GM18868 (cell line): ENCODE measurements around the gene OXGR1.
"Not testable (repeated sequence)": the region's sequence is repeated elsewhere in the genome, so short reads cannot be mapped to it uniquely, and the experiment has no call there.

Experiments used
- ATAC-seq: cut with Tn5 transposase; IDR thresholded peaks from one replicate; pipeline ENCODE4 v1.9.1; 2021; ENCODE audit warnings: mild to moderate bottlenecking, moderate library complexity; ENCODE audit not compliant: unreplicated experiment

The OXGR1 gene

GRCh38 chr13:97005625-97006262 is 11.5 kb upstream of the OXGR1 start:
- no peak for ATAC-seq

GRCh38 chr13:97004886-97005285 is 10.6 kb upstream of the OXGR1 start:
- ATAC-seq, result no peak

GRCh38 chr13:97004096-97004876 is 10.0 kb upstream of the OXGR1 start:
- no peak for ATAC-seq

DNA sequence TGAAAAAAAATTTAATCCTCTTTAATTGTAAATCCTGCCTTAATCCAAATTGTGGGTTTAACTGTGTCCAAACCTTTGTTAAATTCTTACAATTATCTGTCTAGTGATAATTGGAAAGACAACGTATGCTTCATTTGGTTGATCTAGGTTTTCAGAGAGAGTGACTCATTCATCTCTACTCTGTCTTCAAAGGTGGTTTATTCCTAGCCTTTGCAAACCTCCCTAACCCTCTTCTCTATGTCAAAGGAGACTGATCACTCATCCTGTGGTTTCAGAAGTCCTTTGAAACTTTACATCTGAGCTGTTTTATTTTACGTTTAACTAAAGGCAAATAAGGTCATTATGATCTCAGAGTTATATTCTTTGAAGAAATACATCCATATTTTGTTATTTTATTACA is 8.8 kb upstream of the OXGR1 start:
- ATAC-seq, result peak; percentile 69

GRCh38 chr13:97002581-97002980 is 8.3 kb upstream of the OXGR1 start:
- no peak for ATAC-seq

DNA sequence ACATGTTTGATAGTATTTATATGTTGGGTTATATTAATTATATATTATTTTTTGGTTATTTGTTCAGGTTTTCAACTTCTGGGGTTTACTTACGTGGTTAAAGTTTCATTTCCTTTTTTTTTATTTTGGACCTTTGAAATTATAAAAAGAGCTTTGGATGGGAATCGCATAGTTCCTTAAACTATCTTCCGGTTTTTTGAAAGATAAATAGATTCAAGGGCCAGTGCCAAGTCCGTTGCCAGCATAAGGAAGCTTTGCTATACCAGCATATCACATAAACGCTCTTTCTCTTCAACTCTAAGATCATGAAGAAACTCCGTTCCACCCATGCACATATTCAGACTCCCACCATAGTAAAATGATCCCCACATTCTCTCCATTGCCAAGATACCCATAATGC is 7.4 kb upstream of the OXGR1 start:
- ATAC-seq, result no peak

DNA sequence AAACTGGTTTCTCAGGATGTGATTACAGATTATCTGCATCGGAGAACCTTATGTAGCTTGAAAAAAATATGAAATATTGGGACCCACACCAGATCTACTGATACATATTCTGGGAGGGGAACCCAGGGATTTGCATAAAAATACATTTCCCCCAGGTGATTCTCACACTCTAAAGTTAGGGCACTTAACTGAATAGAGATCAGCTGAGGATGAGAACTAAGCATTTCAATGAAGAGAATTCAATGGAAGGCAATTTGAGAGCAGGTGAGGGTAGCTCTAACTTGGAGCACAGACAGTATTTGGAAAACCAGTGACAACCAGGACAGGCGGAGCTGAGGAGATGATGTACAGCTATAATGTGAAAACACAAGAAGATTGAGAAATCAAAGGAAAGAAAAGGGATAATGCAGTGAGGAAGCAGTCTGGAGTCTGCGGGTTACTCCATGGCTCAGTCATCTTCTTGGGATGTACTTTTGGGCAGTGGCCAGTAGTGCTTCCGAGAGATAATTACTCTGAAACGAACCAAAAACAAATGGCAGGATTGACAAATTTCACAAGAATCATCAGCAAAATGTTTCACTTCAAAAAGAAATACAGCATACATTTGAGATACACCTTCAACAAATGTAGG is 6.1 kb upstream of the OXGR1 start:
- no peak for ATAC-seq

DNA sequence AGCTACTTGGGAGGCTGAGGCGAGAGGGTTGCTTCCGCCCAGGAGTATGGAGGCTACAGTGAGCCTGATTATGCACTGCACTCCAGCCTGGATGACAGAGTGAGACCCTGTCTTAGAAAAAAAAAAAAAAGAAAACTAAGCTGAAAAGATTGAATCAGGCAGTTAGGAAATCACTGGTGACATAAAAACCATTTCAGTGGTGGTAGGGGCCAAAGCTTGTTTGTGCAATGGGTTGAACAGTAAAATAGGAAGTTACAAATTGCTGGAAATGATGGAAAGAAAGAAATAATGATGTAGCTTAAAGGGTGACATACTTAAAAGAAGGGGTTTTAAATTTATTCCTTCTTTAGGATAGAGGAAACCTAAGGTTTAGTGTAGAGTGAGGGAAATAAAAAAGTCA is 4.8 kb upstream of the OXGR1 start:
- no peak for ATAC-seq

DNA sequence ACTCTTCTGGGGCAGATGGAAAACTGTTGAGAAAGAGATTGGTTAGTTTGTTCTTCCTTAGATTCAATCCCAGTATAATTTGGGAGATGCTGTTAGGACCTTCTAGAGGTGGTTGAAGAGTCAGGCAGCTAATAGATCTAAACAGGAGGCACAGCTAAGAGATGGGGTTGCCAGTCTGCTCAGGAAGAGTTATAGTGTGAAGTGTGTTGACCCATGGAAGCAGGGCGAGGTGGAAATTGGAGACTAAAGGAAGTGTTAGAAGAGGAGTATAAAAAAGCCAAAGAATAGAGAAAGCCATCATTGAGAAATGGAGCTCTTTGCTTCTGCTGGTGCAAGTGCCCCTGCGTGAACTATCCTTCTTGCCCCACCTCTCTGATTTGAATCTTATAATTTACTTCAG is 3.8 kb upstream of the OXGR1 start:
- no peak for ATAC-seq

DNA sequence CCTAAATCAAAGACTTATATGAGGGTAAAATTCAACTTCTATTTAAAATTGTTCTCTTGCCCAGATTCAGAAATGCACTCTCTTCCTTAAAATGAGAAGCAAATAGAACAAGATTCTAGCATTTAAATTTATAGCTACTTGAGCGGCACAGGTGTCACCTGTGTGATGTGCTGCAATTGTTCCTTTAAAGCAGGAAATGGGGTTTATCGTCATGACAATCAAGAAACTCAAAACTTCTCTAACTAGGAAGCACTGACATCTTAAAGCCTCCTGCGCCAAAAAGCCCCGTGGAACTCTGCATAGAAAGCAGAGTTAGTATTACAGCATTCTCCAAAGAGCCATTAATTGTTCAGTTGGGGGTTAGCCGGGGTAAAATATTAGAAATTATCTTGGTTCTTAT is 2.6 kb upstream of the OXGR1 start:
- ATAC-seq, result no peak

- ATAC-seq, result no peak
Observed at GRCh38 chr13:96996107-96996506, 1.8 kb upstream of the OXGR1 start.

DNA sequence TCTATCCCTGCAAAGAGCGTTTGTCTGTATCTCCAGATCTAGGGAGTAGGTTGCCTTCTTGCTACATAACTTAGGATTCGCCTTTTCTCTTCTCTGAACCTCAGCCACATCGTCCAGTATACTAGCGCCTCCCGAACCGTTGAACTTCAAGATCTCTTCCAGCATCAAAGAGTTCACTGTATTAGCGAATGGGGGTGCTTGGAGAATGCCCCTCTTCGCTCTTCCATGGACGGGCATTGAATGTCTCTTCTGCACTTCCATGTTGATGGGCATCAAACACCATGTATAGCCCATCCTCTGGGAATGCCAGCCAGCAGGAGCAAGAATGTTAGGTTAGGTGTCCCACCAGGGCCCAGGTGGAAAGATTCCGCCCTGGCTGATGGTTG is 575 bp upstream of the OXGR1 start:
- no peak for ATAC-seq

DNA sequence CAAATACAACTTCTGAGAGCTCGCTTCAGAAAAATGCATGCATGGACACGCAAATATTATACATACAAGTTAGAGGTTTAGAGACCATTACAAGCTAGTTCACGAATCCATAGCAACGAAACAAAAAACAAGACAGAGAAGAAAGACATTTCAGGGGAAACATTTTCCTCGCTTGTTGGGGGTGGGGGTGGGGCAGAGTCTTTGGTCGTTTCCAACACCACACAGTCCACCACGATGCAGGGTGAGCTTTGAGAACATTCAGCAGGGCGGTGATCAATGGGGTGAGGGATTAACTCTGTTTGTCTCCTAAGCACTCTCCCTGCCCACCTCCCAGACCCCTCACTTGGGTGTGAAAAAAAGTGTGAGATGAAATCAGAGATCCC is 651 bp downstream of the OXGR1 start:
- no peak for ATAC-seq

DNA sequence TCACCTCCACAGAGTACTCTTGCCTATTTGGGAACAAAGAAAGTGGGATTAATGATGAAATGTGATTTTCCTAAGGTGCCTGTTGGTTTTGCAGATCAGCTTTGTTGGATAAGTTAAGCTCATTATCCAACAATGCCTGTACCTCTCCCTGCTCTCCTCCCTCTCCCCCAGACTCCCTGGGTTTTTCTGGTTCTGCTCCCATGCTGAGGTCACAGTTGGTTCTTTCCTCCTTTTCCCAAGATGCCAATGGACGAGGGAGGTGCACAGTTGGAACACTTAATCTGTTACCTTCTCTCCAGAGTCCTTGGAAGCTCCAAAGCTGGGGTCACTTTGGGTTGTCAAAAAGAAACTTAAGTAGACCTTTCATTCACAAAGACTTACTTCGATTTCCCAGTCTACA is 1.6 kb downstream of the OXGR1 start:
- no peak for ATAC-seq

- no peak for ATAC-seq
Observed at GRCh38 chr13:96991072-96991471, 3.2 kb downstream of the OXGR1 start.

DNA sequence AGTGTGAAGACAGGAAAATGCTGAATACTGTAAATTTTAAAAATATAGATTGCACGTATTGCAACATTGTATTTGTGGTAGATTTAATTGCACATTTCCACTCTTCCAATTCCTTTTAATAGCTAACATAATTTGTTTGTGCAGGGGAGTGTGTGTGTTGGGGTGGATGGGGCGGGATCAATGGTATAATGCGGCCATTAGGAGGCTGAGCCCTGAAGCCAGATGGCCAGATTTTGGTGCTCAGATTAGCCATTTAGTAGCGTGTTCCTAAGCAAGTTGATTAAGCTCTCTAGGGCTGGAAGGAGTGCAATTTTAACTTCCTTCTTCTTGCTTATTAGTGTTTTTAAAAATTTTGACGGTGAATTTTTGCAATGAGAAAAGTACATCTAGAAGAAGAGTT is 5.8 kb downstream of the OXGR1 start:
- no peak for ATAC-seq

DNA sequence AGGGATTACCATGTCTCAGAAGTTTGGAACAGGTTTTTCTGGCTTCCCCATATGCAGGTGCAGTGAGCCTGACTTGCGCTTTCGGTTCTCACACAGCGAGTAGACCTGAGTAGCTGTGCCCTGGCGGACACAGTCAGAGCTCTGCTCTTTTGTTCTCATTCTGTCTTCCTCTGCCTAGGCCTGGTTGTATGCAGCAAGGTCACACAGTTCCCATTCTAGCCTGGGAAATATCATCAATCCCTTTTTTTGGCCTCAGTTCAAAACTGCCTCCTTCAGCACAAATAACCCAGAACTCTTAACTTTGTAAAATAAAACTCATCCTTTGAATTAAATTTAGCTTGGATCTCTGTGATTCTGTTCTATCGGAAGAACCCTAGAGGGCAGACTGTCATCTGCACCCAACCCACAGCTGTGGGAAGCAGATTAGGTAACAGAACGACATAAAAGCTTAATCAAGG is 10.2 kb downstream of the OXGR1 start:
- ATAC-seq, result peak; percentile 100

DNA sequence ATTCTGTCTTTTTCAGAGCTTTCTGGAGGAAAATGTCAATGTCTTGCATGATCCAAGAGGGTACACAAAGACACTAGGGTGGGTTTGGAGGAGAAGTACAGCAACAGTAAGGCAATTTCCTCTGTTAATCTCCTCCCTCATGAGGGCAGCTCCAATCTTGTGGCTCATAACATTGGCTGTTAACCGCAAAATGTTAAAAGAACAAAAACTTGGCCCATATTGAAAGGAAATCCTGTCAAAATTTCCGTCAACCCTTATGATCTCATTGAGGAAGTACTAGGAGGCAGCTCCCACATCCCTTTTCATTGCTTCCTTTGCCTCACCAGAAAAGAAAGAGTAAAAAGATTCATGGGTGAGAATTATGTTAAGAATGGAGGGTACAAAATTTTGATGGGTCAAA is 11.6 kb downstream of the OXGR1 start:
- ATAC-seq, result no peak

DNA sequence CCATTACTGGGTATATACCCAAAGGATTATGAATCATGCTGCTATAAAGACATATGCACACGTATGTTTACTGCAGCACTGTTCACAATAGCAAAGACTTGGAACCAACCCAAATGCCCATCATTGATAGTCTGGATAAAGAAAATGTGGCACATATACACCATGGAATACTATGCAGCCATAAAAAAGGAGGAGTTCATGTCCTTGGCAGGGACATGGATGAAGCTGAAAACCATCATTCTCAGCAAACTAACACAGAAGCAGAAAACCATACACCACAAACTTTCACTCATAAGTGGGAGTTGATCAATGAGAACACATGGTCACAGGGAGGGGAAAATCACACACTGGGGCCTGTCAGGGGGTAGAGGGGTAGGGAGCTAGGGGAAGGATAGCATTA is 14.4 kb downstream of the OXGR1 start:
- ATAC-seq, result not testable (repeated sequence)

GRCh38 chr13:96968027-96968426 is 26.2 kb downstream of the OXGR1 start:
- no peak for ATAC-seq

- no peak for ATAC-seq
Observed at GRCh38 chr13:96967248-96967745, 27.0 kb downstream of the OXGR1 start.
